ENCODE data around the gene ACR. TPM values are rescaled to one million over a fixed set of nuclear protein-coding genes. Genes with fewer than 3 reads are reported as not detected.
A peak's percentile ranks its signal among the peaks of the same experiment; 100 is the strongest.

The ACR gene
- not detected in 2 replicates for polyA plus RNA-seq (2014; cell fraction: cytosol; rRNA removed)
- polyA plus RNA-seq (2014; cell fraction: nucleus; rRNA removed): not detected in 2 replicates

DNA sequence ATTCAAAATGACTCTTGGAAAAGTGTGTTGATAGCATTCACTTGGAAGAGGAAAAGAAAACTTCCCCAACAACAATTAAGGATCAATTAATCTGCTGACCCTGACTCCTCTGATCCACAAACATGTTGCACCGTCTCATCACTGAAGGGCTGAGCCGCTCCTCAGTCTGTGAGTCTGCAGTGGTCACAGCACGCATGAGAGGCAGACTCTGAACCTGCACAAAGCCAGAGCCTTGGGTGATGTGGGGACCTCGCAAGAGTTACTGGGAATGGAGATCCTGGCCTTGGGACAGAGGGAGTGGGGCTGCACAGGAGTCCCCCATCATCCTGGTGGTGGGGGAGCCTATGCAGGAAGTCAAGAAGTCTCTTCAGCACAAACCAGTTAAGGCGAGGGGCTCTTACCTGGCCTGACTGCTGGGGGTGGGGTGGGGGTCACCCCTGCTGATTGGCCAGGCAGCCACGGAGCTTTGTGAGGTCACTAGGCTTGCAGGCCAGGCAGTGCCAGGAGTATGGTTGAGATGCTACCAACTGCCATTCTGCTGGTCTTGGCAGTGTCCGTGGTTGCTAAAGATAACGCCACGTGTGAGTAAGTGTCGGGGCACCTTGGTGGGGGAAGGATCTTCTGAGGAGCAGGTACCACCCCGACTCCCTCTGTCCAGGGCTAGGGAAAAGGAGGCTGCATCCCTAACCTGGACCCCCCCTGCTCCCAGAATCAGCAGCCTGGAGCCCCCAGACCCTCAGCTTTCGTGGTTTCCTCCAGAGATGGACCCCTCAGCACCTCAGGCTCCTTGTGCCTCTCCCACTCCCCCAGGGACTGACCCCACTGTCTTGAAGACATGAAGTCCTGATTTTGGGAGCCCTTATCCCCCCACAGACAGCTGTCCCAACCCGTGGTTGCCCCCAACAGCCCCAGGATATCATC is at the start of gene ACR:
ACR (plus strand) TSS at position 477 of the 921 bp plus-strand sequence; CDS start at position 509, 32 bp downstream.
- DNase-seq (ENCODE audit: low spot score): no peak

DNA sequence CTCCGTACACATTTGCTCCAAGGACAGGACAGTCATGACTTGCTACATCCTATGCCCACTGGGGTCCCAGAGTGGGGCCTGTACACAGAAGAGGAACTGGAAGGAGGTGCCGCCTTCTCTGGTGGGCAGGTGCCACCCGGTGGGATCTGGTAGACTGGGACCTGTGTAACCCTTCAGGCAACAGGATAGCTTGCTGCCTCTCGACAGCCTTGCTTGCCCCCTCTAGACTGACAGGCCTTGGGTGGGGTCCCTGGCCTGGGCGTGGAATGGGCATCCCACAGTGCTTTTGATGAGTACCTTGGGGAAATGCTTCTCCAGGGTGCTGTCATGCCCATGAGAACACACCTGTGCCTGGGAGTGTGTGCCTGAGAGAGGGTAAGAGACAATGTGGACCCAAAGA is 49.6 kb upstream of the ACR start:
- no peak for DNase-seq (ENCODE audit: low spot score)

DNA sequence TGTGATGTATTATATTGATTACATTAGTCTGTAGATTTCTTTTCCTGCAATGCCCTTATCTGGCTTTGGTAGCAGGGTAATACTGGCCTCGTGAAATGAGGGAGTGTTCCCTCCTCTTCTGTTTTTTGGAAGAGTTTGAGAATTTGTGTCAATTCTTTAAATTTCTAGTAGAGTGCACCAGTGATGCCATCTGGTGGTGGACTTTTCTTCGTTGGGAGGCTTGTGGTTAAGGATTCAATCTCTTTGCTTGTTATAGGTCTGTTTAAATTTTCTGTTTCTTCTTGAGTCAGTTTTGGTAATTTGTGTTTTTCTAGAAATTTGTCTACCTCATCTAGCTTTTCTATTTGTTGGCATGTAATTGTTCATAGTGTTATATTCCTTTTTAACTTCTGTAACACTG is 46.5 kb upstream of the ACR start:
- DNase-seq (ENCODE audit: low spot score): no peak

DNA sequence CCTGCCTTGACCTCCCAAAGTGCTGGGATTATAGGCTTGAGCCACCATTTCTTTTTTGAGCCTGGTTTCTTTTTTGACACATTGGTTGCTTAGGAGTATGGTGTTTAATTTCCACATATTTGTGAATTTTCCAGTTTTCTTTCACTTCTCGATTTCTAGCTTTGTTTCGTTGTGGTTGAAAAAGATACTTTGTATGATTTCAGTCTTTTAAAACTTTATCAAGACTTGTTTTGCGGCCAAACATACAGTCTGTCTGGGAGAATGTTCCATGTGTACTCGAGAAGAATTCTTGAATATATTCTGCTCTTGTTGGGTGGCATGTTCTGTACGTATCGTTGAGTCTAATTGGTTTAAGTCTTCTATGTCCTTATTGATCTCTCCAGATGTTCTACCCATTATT is 44.5 kb upstream of the ACR start:
- no peak for DNase-seq (ENCODE audit: low spot score)

DNA sequence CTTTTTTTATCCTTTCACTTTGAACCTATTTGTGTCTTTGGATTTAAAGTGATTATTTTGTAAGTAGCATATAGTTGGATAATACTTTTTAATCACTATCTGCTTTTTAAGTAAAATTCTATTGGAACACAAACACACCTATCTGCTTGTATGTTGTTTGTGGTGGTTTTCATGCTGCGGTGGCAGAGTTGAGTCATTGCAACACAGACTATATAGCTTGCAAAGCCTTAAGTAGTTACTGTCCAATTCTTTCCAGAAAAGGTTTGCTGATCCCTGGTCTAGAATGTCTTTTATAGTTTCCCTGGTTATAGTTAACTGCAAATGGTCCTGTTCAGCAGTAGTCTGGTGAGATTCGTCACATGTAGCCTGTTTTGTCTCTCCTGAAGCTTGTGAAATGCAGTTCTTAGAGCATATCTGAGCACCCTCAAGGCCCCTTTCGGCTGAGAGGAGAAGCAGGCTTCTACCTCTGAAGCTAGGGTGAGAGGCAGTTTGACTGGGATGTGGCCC is 43.9 kb upstream of the ACR start:
- DNase-seq (ENCODE audit: low spot score): no peak

DNA sequence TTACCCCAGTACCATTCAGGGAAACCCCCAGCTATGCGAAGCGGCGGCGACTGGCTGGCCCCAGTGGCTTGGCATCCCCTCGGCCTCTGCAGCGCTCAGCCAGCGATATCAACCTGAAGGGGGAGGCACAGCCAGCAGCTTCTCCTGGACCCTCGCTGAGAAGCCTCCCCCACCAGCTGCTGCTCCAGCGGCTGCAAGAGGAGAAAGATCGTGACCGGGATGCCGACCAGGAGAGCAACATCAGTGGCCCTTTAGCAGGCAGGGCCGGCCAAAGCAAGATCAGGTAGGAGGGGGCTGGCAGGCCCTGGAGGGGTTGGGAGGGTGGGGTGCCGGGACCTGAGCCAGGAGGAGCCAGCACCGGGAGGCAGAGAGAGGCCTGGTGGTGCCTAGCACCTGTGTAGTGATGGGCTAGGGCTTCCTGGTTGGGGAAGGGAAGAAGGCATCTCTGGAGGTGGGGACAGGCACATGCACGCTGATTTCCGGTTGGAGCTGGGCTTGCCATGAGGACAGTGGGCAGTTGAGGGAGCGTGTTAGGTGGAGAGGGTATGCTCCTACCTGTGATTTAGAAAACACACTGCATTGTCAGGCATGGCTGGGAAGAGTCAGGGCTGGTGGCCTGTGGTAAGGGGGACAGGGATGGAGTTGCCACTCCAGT is 43.1 kb upstream of the ACR start:
- DNase-seq (ENCODE audit: low spot score): no peak

DNA sequence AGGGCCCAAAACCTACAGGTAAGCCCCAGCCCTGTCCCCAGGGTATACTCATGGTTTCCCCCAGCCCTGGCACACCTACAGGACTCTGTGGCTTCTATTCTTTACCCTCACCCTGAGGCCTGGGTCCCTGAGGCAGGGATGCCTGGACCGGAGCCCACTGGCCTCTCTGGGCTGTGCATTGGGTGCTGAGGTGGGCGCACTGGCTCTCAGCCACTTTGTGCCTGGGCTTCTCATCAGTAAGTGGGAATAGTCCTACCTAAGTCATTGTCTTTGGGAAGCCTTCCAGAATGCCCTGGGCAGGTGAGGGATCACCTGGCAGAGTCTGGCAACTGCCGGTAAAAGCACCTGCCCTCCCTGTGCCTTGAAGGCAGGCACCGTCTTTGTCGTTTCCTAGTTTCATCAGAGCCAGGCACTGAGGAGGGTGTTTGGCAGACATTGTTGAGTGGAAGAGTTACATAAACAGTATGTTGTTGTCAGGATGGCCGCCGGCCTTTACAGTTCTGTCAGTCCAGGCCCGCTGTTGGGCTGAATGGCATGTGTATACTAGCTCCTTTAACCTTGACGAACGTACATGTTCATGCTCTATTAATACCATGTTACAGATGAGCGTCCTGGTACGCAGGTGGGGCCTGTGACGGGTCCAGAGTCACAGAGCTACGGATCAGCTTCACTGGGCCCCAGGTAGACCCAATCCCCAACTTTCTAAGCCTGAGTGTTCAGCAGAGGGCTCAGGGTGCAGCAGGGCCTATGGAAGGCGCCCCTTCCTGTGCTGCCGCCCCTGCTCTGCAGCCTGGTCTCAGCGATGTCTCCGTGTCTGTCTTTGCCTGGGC is 42.4 kb upstream of the ACR start:
- DNase-seq (ENCODE audit: low spot score): no peak

DNA sequence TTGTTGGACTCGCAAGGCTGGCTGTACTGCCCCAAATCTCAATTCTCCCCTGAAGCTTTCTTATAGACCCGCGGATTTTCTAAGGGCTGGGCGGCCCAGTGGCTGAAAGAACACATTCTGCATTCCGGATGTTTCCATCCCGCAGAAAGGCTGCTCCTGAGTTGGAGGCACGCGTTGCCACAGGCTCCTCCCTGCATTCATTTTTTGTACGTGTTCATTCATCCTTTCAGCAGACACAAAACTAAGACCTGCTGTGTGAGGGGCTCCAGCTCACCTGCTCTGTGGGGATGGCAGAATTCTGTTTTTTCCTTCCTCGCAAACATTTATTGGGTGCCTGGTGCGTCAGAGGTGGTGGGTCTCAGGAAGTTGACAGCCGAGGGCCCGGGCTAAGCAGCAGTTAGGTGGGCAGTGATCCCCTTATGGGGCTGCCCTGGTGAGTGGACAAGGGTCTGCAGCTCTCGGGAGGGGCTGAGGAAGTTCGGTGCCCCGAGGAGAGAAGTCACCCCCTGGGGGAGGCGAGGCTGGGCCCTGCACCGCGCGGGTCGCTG is 41.7 kb upstream of the ACR start:
- DNase-seq (ENCODE audit: low spot score): no peak

DNA sequence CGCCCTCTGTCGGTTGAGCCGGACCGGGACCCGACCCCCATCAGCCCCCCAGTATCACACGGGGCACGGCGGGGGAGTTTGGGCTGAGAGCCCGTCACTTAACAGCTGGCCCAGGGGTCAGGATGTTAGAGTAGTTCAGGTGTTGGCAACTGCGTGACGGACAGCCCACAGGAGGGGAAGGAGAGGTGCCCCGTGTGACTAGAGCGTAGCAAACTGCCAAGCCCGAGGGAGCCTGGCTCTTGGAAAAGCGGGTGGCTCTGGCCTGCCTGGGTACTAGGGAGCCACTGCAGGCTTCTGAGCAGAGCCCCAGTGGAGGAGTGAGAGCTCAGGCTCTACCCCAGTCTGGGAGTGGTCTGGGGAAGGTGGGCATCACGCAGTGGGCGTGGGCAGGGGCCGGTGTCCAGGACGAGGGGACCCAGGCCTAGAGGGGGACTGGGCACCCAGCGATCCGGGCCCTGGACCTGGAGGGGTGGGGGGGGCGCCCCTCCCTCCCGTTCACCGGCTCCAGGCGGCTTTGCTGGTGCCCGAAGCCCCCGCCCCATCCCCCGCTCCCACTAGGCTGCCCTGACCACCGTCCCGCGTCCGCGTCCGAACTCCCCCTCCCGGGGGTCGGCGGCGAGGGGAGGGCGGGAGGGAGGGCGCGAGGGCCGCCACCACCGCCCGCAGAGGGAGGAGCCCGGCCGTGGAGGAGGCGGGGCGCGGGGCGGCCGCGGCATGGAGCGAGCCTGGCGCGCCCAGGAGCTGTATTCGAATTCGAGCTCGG is 41.0 kb upstream of the ACR start:
- no peak for DNase-seq (ENCODE audit: low spot score)

DNA sequence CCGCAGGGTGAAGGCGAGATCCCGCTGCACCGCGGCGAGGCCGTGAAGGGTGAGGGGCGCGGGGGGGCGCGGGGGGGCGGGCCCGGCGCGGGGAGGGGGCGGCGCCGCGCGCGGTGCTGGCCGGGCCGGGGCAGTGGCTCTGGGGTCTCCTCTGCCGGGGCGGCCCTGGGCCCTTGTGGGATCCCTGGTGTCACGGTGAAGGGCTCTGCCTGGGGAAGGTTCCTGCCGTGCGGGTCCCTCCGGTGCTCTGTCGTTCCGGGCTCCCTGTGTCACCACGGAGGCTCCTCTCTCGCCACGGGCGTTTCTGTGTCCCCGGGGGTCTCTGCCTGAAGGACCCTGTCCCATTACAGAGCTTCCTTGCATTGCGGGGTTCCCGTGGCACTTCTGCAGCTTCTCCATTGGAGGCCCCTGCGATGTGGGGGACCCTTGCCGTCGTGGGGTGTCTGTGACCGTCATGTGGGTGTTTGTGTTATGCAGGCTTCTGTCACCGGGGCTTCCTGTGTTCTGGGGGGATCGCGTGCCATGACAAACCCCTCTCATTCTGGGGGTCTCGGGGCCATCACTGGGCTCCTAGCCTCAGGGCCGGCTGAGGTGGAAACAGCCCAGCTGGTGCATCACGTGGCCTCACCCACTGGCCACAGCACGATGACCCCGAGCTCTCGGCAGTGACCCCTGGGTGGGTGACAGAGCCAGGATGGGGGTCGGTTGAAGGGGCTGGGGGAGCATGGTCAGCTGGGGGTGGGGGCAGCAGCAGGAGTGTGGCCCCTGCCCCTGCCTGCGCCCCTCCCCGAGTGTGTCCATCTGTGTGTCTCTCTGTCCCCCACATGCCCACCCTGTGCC is 40.1 kb upstream of the ACR start:
- no peak for DNase-seq (ENCODE audit: low spot score)

DNA sequence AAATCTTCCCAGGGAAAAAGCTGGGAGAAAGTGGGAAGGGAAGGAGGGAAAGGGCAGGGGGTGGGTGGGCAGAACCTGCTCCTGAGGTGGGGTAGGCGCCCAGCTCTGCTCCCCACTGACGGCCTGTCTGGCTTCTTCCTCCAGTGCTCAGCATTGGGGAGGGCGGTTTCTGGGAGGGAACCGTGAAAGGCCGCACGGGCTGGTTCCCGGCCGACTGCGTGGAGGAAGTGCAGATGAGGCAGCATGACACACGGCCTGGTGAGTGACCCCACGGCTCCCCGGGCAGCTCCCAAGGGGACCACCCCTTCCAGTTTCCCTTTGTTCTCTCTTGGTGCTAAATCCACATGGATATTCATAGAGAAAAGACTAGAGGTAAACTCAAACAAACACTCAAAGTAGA is 39.5 kb upstream of the ACR start:
- DNase-seq (ENCODE audit: low spot score): no peak

DNA sequence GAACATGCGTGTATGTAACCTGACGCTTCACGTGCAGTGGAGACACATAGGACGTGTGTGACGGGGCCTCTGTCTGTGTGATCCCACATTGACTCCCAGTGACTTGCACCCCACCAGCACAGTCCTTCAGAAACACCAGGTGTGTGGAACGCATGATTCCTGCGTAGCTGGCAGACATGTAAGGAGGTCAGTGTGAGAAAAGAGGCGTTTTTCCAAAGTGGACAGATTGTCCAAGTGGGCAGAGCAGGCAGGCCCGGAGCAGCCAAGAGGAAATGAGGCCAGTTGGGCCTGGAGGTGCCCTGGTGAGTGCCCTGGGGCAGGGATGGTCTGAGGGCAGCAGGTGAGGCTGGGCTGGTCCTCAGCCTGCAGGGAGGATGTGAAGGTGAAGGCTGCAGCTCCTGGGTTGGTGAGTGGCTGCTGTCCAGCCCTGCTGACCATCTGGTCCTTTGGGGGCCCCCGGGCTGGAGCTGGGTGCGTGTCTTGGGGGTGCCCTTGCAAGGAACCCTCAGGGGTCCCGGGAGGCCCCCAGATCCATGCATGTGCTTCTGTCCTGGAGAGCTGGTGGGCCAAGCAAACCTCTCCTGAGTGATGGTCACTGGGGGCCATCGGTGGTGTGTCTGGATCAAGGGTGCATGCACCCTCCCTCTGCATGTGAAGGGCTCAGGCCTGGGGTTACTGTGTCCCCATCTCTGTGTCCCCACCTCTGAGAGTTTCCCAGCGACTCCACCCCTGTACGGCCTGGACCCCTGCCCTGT is 38.8 kb upstream of the ACR start:
- no peak for DNase-seq (ENCODE audit: low spot score)

DNA sequence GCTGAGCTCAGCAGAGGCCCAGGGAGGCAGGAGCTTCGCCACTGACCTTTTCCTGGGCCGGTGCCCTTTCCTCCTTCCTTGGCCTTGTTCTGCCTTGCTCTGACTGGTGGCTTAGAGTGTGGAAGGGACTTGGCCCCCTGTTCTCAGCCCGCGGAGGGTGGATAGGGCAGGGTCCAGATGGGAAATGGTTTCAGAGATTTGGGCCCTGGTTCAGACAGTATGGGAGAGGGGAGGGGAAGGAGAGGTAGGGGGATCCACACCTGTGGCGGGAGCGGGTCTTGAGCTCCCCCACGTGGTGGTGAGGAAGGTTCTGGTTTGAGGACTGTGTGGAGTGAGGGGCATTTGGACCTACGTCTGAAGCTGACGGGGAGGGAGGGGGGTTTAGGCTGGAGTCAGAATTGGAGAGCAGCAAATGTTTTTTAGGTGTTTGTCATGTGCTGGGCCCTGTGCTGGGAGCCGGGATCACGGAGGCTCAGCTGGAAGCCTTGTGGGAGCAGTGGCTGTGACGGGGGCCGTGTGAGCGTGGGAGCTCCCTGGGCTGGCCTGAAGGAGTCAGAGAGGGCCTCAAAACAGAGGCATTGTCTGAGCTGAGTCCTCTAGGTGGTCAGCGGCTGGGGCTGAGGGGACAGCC is 38.1 kb upstream of the ACR start:
- peak; percentile 42 for DNase-seq (ENCODE audit: low spot score)

DNA sequence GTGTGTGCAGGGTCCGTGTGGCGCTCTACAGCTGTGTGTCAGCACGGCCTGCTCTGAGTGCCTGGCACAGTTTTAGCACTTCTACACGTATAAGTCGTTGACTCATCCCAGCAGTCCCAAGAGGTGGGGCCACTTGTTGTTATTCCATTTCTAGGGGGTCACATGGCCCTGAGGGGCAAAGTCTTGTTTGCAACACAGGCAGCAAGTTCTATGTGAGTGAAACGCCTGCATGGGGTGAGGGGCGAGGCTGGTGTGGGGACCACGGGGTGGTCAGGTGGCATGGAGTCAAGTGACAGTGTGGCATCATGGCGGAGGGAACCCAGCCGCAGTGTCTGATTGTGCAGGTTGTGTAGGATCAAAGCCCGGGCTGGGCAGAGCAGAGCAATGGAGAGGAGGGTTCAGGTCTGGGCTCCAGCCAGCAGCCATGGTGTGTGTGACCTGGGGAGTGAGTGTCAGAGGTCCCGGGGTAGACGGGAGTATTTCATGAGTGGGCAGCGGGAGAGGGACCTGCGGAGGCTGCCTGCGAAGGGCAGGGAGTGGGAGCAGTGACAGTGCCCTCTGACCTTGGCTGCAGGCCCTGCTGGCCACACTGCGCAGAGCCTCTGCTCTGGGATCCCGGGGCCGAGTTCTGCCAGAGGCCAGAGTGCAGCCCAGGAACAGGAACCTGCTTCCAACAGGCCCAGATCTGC is 37.5 kb upstream of the ACR start:
- no peak for DNase-seq (ENCODE audit: low spot score)

DNA sequence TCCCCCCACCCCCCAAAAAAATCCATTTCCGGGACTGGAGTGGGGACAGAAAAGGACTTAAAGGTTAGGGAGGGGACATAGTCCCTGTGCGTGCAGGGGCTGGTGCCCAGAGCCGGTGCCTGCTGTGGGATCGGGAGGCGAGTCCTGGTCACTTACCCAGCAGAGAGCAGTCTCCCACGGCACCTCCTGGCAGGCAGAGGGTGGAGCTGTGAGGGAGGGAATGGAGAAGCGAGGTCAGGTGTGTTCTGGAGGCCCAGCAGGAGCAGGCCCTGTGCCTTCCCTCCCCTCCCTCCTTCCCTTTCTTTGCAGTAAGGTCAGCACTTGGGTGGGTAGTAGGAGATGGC is 37.0 kb upstream of the ACR start:
- DNase-seq (ENCODE audit: low spot score): no peak

DNA sequence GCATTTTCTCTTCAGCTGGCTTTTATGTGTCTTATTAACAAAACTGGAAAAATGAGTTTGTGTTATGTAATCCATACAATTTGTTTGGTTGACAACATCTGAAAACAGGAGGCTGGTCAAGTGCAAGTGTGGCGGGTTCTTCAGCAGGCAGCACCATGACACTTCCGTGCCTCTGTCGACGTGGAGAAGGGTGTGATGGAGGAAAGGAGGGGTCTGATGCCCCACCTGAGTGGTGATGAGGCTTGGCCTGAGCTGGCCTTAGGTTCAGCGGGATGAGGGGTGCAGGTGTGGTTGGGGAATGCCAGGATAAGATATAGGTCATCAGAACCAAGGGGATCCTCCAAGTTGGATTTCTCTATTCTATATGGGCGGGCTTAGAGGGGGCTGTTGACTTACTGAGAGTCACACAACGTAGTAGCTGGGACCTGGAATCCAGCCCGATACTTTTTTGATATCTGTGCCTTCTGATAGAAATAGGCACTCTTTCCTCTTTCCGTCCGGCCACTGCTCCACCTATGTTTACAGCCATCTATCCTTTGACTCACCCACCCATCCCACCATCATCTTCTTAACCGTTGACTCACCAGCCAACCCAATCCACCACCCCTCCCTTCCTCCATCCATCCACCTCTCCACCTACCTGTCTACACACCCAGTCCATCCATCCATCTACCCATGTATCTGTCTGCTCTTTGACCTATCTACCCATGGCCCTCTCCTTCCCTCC is 36.4 kb upstream of the ACR start:
- DNase-seq (ENCODE audit: low spot score): no peak

DNA sequence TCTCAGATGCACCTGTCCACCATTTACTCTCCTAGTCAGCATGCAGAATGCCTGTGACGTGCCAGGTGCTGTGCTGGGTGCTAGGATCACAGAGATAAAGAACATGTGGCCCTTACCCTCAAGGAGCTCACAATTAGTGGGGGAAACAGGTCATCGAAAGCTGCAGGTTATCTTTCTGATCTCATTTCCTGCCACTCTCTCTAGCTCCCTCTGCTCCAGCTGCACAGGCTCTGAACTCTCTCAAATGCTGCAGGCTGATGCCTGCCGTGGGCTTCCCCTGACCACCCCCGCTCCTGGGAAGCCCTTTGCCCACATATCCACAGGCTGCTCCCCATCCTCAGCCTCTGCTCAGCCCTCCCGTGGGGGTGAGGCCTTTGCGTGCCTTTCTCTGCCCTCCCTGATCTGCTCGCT is 35.7 kb upstream of the ACR start:
- peak; percentile 73 for DNase-seq (ENCODE audit: low spot score)

Measured in SK-N-DZ (cell line).